H9 (cell line): Measurements from ENCODE around the gene RAVER1. TPM values are rescaled to one million over a fixed set of nuclear protein-coding genes. Genes with fewer than 3 reads are reported as not detected.

Experiments used
- DNase-seq: peaks from one replicate; pipeline ENCODE4 v3.0.0-alpha.2; 2017
- H2AFZ ChIP-seq: one replicate; pipeline ENCODE4 v1.6.1; 2013; ENCODE audit warnings: mild to moderate bottlenecking, low read length, control low read depth, moderate library complexity
- H2AK5ac ChIP-seq: 2 replicates; pipeline ENCODE4 v1.6.1; 2013; ENCODE audit warnings: low read length, control low read depth, mixed read lengths; ENCODE audit not compliant: insufficient read length
- H2BK120ac ChIP-seq: one replicate; pipeline ENCODE4 v1.6.1; 2013; ENCODE audit warnings: low read depth, mild to moderate bottlenecking, low read length, control low read depth, inconsistent platforms; ENCODE audit not compliant: poor library complexity, severe bottlenecking
- H2BK12ac ChIP-seq: 2 replicates; pipeline ENCODE4 v1.6.1; 2013; ENCODE audit warnings: low read length, control low read depth, mixed read lengths, low read depth; ENCODE audit not compliant: insufficient read length
- H2BK15ac ChIP-seq: 2 replicates; pipeline ENCODE4 v1.6.1; 2013; ENCODE audit warnings: low read depth, low read length, control low read depth
- H2BK20ac ChIP-seq: one replicate; pipeline ENCODE4 v1.6.1; 2013; ENCODE audit warnings: low read depth, mild to moderate bottlenecking, low read length, control low read depth, inconsistent platforms; ENCODE audit not compliant: poor library complexity, severe bottlenecking
- H2BK5ac ChIP-seq: 2 replicates; pipeline ENCODE4 v1.6.1; 2013; ENCODE audit warnings: low read length, control low read depth, mixed read lengths; ENCODE audit not compliant: insufficient read length
- H3K14ac ChIP-seq: 2 replicates; pipeline ENCODE4 v1.6.1; 2013; ENCODE audit warnings: low read length, control low read depth; ENCODE audit not compliant: insufficient read depth
- H3K18ac ChIP-seq: 2 replicates; pipeline ENCODE4 v1.6.1; 2013; ENCODE audit warnings: low read depth, mild to moderate bottlenecking, mixed read lengths, low read length, control low read depth; ENCODE audit not compliant: insufficient read length
- H3K23ac ChIP-seq: 2 replicates; pipeline ENCODE4 v1.6.1; 2013; ENCODE audit warnings: low read length, control low read depth, mixed read lengths, low read depth; ENCODE audit not compliant: insufficient read length
- H3K23me2 ChIP-seq: 2 replicates; pipeline ENCODE4 v1.6.1; 2013; ENCODE audit warnings: low read depth, mild to moderate bottlenecking, mixed read lengths, low read length, control low read depth; ENCODE audit not compliant: insufficient read length, poor library complexity, severe bottlenecking
- H3K27ac ChIP-seq: 2 replicates; pipeline ENCODE4 v1.5.1; 2013; ENCODE audit warnings: low read length, control low read depth, mixed read lengths, low read depth; ENCODE audit not compliant: insufficient read length
- H3K27me3 ChIP-seq: 2 replicates; pipeline ENCODE4 v1.6.1; 2013; ENCODE audit warnings: low read length, control low read depth, inconsistent platforms; ENCODE audit not compliant: insufficient read depth
- H3K4ac ChIP-seq: 2 replicates; pipeline ENCODE4 v1.6.1; 2013; ENCODE audit warnings: low read depth, mild to moderate bottlenecking, control low read depth, inconsistent platforms, low read length, moderate library complexity
- H3K4me1 ChIP-seq: 2 replicates; pipeline ENCODE4 v1.6.1; 2013; ENCODE audit warnings: low read length, control low read depth, inconsistent platforms; ENCODE audit not compliant: insufficient read depth
- H3K4me2 ChIP-seq: 2 replicates; pipeline ENCODE4 v1.6.1; 2013; ENCODE audit warnings: low read length, control low read depth, mixed read lengths; ENCODE audit not compliant: insufficient read length, insufficient read depth
- H3K56ac ChIP-seq: 2 replicates; pipeline ENCODE4 v1.6.1; 2013; ENCODE audit warnings: low read depth, mild to moderate bottlenecking, mixed read lengths, low read length, control low read depth; ENCODE audit not compliant: insufficient read length
- H3K79me1 ChIP-seq: 2 replicates; pipeline ENCODE4 v1.6.1; 2013; ENCODE audit warnings: low read depth, mild to moderate bottlenecking, moderate library complexity, low read length, control low read depth, inconsistent platforms; ENCODE audit not compliant: insufficient read depth, poor library complexity, severe bottlenecking
- H3K79me2 ChIP-seq: 2 replicates; pipeline ENCODE4 v1.6.1; 2013; ENCODE audit warnings: low read length, control low read depth, inconsistent platforms; ENCODE audit not compliant: insufficient read depth
- H3K9ac ChIP-seq: 2 replicates; pipeline ENCODE4 v1.6.1; 2013; ENCODE audit warnings: low read length, control low read depth, mixed read lengths; ENCODE audit not compliant: insufficient read length; ENCODE audit errors: extremely low read depth
- H3K9me3 ChIP-seq: one replicate; pipeline ENCODE4 v1.6.1; 2013; ENCODE audit warnings: low read depth, low read length, inconsistent platforms; ENCODE audit not compliant: control insufficient read depth
- H3T11ph ChIP-seq: one replicate; pipeline ENCODE4 v1.6.1; 2013; ENCODE audit warnings: mild to moderate bottlenecking, low read length, control low read depth, inconsistent platforms
- H4K20me1 ChIP-seq: one replicate; pipeline ENCODE4 v1.6.1; 2013; ENCODE audit not compliant: control insufficient read depth, insufficient read length, insufficient read depth
- H4K5ac ChIP-seq: 2 replicates; pipeline ENCODE4 v1.6.1; 2013; ENCODE audit warnings: low read depth, mild to moderate bottlenecking, mixed read lengths, low read length, control low read depth; ENCODE audit not compliant: insufficient read length
- H4K8ac ChIP-seq: replicated peaks from 2 replicates; pipeline ENCODE4 v1.6.1; 2013; ENCODE audit warnings: low read length, control low read depth, mixed read lengths, low read depth; ENCODE audit not compliant: insufficient read length
- H4K91ac ChIP-seq: 2 replicates; pipeline ENCODE4 v1.6.1; 2013; ENCODE audit warnings: low read depth, mild to moderate bottlenecking, moderate library complexity, mixed read lengths, low read length, control low read depth; ENCODE audit not compliant: insufficient read length
- H3K27ac Mint-ChIP-seq, 3 experiments: 2 replicates in 2 of 3; 3 replicates in 1 of 3; pipeline ENCODE4 v1.8.0; 2020 to 2021; ENCODE audit warnings: mixed read lengths in 3 of 3, mild to moderate bottlenecking in 1 of 3, moderate library complexity in 1 of 3
- H3K27me3 Mint-ChIP-seq: 2 replicates; pipeline ENCODE4 v1.8.0; 2021; ENCODE audit warnings: low read depth, mild to moderate bottlenecking, moderate library complexity, mixed read lengths
- H3K36me3 Mint-ChIP-seq, 3 experiments: 2 replicates in 2 of 3; 3 replicates in 1 of 3; pipeline ENCODE4 v1.8.0; 2020 to 2021; ENCODE audit warnings: low read depth in 3 of 3, mixed read lengths in 3 of 3; ENCODE audit not compliant: insufficient read depth in 1 of 3
- H3K4me1 Mint-ChIP-seq, 2 experiments: 2 replicates each; pipeline ENCODE4 v1.8.0; 2020; ENCODE audit warnings: mixed read lengths in 2 of 2
- H3K4me3 Mint-ChIP-seq, 2 experiments: 2 replicates in 1 of 2; 3 replicates in 1 of 2; pipeline ENCODE4 v1.8.0; 2020 to 2021; ENCODE audit warnings: mild to moderate bottlenecking in 2 of 2, mixed read lengths in 2 of 2, moderate library complexity in 1 of 2
- H3K9me3 Mint-ChIP-seq, 2 experiments: 2 replicates in 1 of 2; 3 replicates in 1 of 2; pipeline ENCODE4 v1.8.0; 2020; ENCODE audit warnings: mild to moderate bottlenecking in 2 of 2, mixed read lengths in 2 of 2, moderate library complexity in 1 of 2
- CTCF ChIP-seq: fragments of 200-600 bp; sonication (generic); conservative IDR thresholded peaks from 3 replicates; pipeline ENCODE4 v1.8.0; 2021; ENCODE audit warnings: antibody characterized with exemption, mild to moderate bottlenecking
- WGBS: extraction: QIAGEN DNeasy Blood & Tissue Kit; methylation state at CpG from one replicate; pipeline ENCODE4 v1.1.7; 2013; ENCODE audit warnings: missing lambda C conversion rate, low lambda C conversion rate, mixed read lengths; ENCODE audit not compliant: insufficient read length; ENCODE audit errors: extremely low coverage; 5-methylcytosine and 5-hydroxymethylcytosine counted together
- total RNA-seq: library from RNA; stranded (reverse); gene quantifications from 2 replicates; pipeline ENCODE4 v1.2.1, GENCODE V29; 2021

RAVER1 gene
- total RNA-seq, 1 experiment from 2014 or later: 74.7 TPM

GRCh38 chr19:10327793-10328192 lies 5.5 kb downstream of the RAVER1 start:
- Histone ChIP-seq H4K5ac (no peak overlapping the region), H2BK12ac (no peak overlapping the region), H3K9ac (no peak overlapping the region), H3K23me2 (peaks cover 6% of the 10 kb centered on the region), H2BK15ac (no peak overlapping the region), H3K79me2 (peaks cover 7% of the 10 kb centered on the region; the same call in 1 of the 2 replicates), H3K23ac (no peak overlapping the region), H3K56ac (no peak overlapping the region), H3K27ac (no peak overlapping the region), H4K91ac (no peak overlapping the region), H3K4me2 (no peak overlapping the region), H2BK5ac (no peak overlapping the region), H2BK120ac (no peak overlapping the region), H3K18ac (no peak overlapping the region), H3K14ac (no peak overlapping the region), H3K4ac (no peak overlapping the region), H4K8ac (no peak overlapping the region), H3K4me1 (no peaks in the 10 kb centered on the region), H3K79me1 (peaks cover 4% of the 10 kb centered on the region), H3K27me3 (no peaks in the 10 kb centered on the region), H2BK20ac (no peak overlapping the region), H4K20me1 (no peaks in the 10 kb centered on the region), H3T11ph (no peak overlapping the region), H2AFZ (no peak overlapping the region), H3K9me3 (no peaks in the 10 kb centered on the region), H2AK5ac (no peak overlapping the region)
- no peak for TF ChIP-seq CTCF
- Mint-ChIP-seq H3K9me3 (no peaks in the 10 kb centered on the region; a peak in 1 of 5 replicates), H3K36me3 (peaks cover 19 to 70% (median 61%) of the 10 kb centered on the region in 3 experiments; a peak in 6 of 7 replicates), H3K27me3 (no peaks in the 10 kb centered on the region), H3K4me1 (peaks cover 7% of the 10 kb centered on the region in 2 experiments), H3K27ac (0 out of 7 replicates have a peak overlapping the region, but pooled peaks of 1 of the 3 experiments have one; percentile 77), H3K4me3 (no peak overlapping the region)
- WGBS: no CpG with 5 or more reads among the region's 7 CpGs
- DNase-seq: no peak
